ENCODE data around the gene ZNF587B.
"Not testable (repeated sequence)": the region's sequence is repeated elsewhere in the genome, so short reads cannot be mapped to it uniquely, and the experiment has no call there.

ZNF587B gene

GRCh38 chr19:57873883-57874799 is 44.0 kb downstream of the ZNF587B start:
- not testable (repeated sequence) for DNase-seq

- DNase-seq, result no peak
Observed at GRCh38 chr19:57886046-57886445, 55.9 kb downstream of the ZNF587B start.

GRCh38 chr19:57887195-57887941 is 57.3 kb downstream of the ZNF587B start:
- DNase-seq, result no peak

- no peak for DNase-seq
Observed at GRCh38 chr19:57888107-57888559, 58.0 kb downstream of the ZNF587B start.

- peak; percentile 89 for DNase-seq
Observed at GRCh38 chr19:57888560-57889231, 58.6 kb downstream of the ZNF587B start, which contains the start of gene ZNF814. Gene ZNF814 (minus strand): TSS chr19:57889037. CDS start chr19:57888802, 235 bp downstream.

GRCh38 chr19:57890706-57891105 is 60.6 kb downstream of the ZNF587B start:
- not testable (repeated sequence) for DNase-seq
